ENCODE results near the gene ARSG. TPM values are rescaled to one million over a fixed set of nuclear protein-coding genes. Genes with fewer than 3 reads are reported as not detected.
A peak's percentile ranks its signal among the peaks of the same experiment; 100 is the strongest.

Gene ARSG
- total and polyA plus RNA-seq, 9 of the 15 experiments (the other 6 are each of a cell fraction or from before 2014, with no cell fraction given), result 1.0 to 5.6 (median 1.8) TPM

- no peak overlapping the region for H3K4me3 ChIP-seq
- no peak for TF ChIP-seq MEIS2 (IDR thresholded peaks at IDR 0.05; ENCODE audit: partially characterized antibody)
- 0 out of 2 replicates have a peak, but pooled peaks have one; percentile 15 for TF ChIP-seq ZNF589 (CRISPR knock-in tag; IDR thresholded peaks at IDR 0.05; ENCODE audit: low read depth)
- TF ChIP-seq ELF1 (tag; IDR thresholded peaks at IDR 0.05), result no peak
- no peak for TF ChIP-seq CBX8 (IDR thresholded peaks at IDR 0.05; ENCODE audit: borderline replicate concordance, extremely low read depth, low read depth, low read length, poor library complexity, severe bottlenecking)
- no peak for TF ChIP-seq PKNOX1 (IDR thresholded peaks at IDR 0.05)
- no peak for TF ChIP-seq KAT2B (IDR thresholded peaks at IDR 0.05; ENCODE audit: low read depth, low read length)
- no peak for TF ChIP-seq CREB3 (tag; conservative IDR thresholded peaks at IDR 0.05; ENCODE audit: low read depth)
- no peak for TF ChIP-seq ZBTB43 (CRISPR knock-in tag; IDR thresholded peaks at IDR 0.05)
- no peak for TF ChIP-seq FOXO4 (CRISPR knock-in tag; IDR thresholded peaks at IDR 0.05)
- TF ChIP-seq BHLHE40 (IDR thresholded peaks at IDR 0.05; ENCODE audit: low read length), result no peak
- TF ChIP-seq BRCA1 (IDR thresholded peaks at IDR 0.05), result no peak
- TF ChIP-seq BRCA1 (CRISPR knock-in tag; IDR thresholded peaks at IDR 0.05), result no peak
- TF ChIP-seq ZNF175 (CRISPR knock-in tag; IDR thresholded peaks at IDR 0.05; ENCODE audit: low read depth), result peak; percentile 49
- no peak for TF ChIP-seq ZBTB49 (CRISPR knock-in tag; IDR thresholded peaks at IDR 0.05; ENCODE audit: borderline replicate concordance)
- TF ChIP-seq POLR2B (IDR thresholded peaks at IDR 0.05; ENCODE audit: low read depth, partially characterized antibody), result no peak
These were observed 170.3 kb downstream of the ARSG start for GRCh38 chr17:68461589-68461988.

More at GRCh38 chr17:68461589-68461988, 170.3 kb downstream of the ARSG start:
- Histone ChIP-seq H3K36me3 (ENCODE audit: control insufficient read depth, insufficient read depth, low read length) (no peaks in the 10 kb centered on the region), H3K9me3 (replicated peaks; ENCODE audit: control insufficient read depth, insufficient read depth, low read depth, low read length) (no peaks in the 10 kb centered on the region), H4K20me1 (replicated peaks; ENCODE audit: control insufficient read depth, insufficient read depth, low read length) (no peaks in the 10 kb centered on the region), H2AFZ (ENCODE audit: low read depth, low read length) (peak overlapping the region; percentile 62), H3K4me1 (replicated peaks in 1 of 2; ENCODE audit: control insufficient read depth in 2 of 2, insufficient read depth in 2 of 2, low read length in 2 of 2) (peaks cover 11 to 39% of the 10 kb centered on the region in 2 experiments), H3K79me2 (ENCODE audit: control insufficient read depth, insufficient read depth, low read length) (no peaks in the 10 kb centered on the region), H3K27ac (ENCODE audit: extremely low read depth, low read depth, low read length) (peak overlapping the region; percentile 31; the same call in 1 of the 3 replicates), H3K9ac (ENCODE audit: insufficient read depth in 1 of 2, low read depth in 2 of 2, low read length in 2 of 2) (peak overlapping the region; percentile 10 to 40; a peak in 2 of 4 replicates), H3K4me2 (ENCODE audit: insufficient read depth, low read length) (peak overlapping the region; percentile 28), H3K9me1 (ENCODE audit: control insufficient read depth, insufficient read depth, low read length) (no peaks in the 10 kb centered on the region), H3K27me3 (ENCODE audit: control insufficient read depth in 2 of 2, insufficient read depth in 2 of 2, low read length in 2 of 2) (no peaks in the 10 kb centered on the region)
- no peak for ATAC-seq
- in situ Hi-C loops (cut with MboI), result loop anchor here (10.0 to 25.0 kb wide), 2 partner anchors 287 to 499 kb away; no protein-coding TSS in a partner anchor
- no peak for FAIRE-seq
- POLR2A ChIA-PET, result interaction anchor here (0.6 kb wide), 1 partner anchor 408 kb away, joined by 3 read pairs; no protein-coding TSS in a partner anchor
- DNase-seq (ENCODE audit: extremely low read depth in 1 of 4, low spot score in 3 of 4), result no peak
- WGBS (ENCODE audit: insufficient coverage, low coverage, missing lambda C conversion rate), result 9% methylated on average over 5 of the region's 5 CpGs
- no TSS peak for BruUV-seq (replicated peaks)
- CTCF ChIA-PET (ENCODE audit: low intra/inter-chr PET ratio), result interaction anchor here (0.6 to 1.7 kb wide), 3 partner anchors 20 to 288 kb away, joined by 3 to 5 read pairs (median 4); no protein-coding TSS in a partner anchor
- intact Hi-C loops (cut with micrococcal nuclease), result loop anchor here (5.0 kb wide), 1 partner anchor 399 kb away; no protein-coding TSS in a partner anchor
